Measurements from ENCODE around the gene KRTAP10-5.
"Not testable (repeated sequence)": the region's sequence is repeated elsewhere in the genome, so short reads cannot be mapped to it uniquely, and the experiment has no call there.

Gene KRTAP10-5, protein sequence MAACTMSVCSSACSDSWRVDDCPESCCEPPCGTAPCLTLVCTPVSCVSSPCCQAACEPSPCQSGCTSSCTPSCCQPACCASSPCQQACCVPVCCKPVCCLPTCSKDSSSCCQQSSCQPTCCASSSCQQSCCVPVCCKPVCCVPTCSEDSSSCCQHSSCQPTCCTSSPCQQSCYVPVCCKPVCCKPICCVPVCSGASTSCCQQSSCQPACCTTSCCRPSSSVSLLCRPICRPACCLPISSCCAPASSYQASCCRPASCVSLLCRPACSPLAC

DNA sequence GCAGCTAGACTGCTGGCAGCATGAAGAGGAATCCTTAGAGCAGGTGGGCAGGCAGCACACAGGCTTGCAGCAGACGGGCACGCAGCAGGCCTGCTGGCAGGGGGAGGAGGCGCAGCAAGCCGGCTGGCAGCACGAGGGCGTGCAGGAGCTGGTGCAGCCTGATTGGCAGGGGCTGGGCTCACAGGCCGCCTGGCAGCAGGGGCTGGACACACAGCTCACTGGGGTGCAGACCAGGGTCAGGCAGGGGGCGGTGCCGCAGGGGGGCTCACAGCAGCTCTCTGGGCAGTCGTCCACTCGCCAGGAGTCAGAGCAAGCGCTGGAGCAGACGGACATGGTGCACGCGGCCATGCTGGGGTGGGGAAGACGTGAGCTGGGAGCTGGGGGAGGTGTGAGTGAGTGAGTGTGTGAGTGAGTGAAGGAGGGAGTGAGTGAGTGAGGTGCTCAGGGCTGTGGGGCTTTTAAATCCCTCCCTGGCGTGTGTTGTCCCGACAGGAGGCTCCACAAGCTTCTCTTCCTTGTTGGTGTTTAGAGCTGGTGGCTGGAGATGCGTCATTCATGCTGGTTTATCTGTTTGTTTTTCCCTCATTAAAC lies at the start of gene KRTAP10-5:
TSS of gene KRTAP10-5 (minus strand) at position 374 of the 591 bp plus-strand sequence. CDS start at position 348, 26 bp downstream.
- DNase-seq (ENCODE audit: low read depth), result not testable (repeated sequence)

DNA sequence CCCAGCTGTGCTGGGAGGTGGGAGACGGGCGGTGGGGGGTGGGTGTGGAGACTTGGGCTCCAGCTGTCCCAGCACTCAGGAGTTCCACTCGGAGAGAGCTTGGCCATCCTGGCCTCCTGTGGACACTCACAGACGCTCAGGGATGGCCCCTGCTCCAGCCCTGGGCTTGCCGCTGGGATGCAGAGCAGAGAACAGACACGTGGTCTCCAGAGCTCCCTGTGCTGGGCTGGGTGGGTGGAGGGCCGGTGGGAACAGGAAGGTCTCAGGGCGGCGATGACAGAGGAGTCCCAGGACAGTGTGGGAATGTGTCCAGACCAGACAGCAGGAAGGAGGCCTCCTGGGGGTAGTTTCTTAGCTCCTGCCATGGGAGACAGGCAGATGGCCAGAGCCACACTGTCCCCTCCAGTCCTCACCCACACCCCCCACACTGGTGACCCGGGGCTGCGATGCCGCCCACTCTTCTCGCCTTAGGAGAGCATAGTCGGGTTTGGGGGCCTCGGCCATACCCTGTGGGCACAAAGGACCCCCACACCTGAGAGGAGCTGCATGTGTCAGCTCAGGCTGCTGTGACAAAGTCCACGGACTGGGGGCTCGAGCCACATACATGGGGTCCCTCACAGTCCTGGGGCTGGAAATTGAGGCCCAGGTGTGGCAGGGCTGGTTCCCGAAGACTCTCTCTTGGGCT lies 48.4 kb upstream of the KRTAP10-5 start:
- no peak for DNase-seq (ENCODE audit: low read depth)

DNA sequence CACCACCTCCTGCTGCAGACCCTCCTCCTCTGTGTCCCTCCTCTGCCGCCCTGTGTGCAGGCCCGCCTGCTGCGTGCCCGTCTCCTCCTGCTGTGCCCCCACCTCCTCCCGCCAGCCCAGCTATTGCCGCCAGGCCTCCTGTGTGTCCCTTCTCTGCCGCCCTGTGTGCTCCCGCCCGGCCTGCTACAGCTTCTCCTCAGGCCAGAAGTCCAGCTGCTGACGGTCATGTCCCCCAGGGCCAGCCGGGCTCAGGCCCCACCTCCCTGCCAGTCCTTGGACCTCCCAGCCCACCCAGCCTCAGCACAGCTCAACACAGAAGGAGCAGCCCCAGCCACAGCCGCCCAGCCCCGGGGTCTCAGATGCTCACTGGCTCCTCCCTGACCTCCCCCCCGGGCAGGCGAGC lies 47.4 kb upstream of the KRTAP10-5 start:
- DNase-seq (ENCODE audit: low read depth), result not testable (repeated sequence)

DNA sequence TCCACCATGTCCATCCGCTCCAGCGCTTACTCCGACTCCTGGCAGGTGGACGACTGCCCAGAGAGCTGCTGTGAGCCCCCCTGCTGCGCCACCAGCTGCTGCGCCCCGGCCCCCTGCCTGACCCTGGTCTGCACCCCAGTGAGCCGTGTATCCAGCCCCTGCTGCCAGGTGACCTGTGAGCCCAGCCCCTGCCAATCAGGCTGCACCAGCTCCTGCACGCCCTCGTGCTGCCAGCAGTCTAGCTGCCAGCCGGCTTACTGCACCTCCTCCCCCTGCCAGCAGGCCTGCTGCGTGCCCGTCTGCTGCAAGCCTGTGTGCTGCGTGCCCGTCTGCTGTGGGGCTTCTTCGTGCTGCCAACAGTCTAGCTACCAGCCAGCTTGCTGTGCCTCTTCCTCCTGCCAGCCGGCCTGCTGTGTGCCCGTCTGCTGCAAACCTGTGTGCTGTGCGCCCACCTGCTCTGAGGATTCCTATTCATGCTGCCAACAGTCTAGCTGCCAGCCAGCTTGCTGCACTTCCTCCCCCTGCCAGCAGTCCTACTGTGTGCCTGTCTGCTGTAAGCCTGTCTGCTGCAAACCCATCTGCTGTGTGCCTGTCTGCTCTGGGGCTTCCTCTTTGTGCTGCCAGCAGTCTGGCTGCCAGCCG lies 46.9 kb upstream of the KRTAP10-5 start:
- not testable (repeated sequence) for DNase-seq (ENCODE audit: low read depth)

DNA sequence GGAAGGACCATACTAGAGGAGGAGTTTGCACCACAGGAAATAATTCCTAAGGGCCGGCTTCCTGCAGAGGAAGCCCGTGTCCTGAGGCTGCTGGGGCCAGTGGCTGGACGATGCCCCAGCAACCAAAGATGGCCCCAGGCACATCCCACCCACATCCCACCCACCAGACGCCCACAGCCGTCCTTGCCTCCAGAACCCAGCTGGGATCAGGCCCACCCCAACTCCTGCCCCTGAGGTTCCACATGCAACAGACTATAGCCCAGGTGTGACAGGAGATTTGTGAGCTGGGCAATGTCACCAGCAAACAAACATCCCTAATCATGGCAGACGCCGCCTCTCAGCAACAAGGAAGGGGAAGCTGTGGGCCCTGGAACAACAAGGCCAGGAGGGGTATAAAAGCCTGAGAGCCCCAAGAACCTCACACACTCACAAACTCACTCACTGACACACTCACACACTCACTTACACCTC lies 46.3 kb upstream of the KRTAP10-5 start, which contains the start of gene KRTAP10-9:
TSS of gene KRTAP10-9 (plus strand) at position 421 of the 471 bp plus-strand sequence. CDS start 79 bp downstream, outside the sequence.
- DNase-seq (ENCODE audit: low read depth), result no peak

DNA sequence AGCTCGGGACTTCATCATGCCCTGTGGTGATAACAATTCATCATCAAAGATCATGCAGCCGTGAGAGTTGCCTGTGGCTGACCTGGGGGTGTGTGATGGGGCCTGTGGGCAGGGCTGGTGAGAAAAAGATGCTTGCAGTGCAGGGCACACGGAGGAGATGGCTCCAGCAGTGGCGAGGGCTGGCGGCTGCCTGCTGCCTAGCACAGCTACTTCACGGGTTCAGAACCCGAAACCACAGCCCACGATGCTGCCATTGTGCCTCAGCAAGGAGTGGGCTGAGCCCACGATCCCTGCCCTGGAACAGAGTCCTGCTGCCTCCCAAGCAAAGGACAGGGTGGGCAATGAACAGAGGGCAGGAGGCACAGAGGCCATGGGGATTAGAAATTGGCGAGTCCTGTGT lies 45.9 kb upstream of the KRTAP10-5 start:
- DNase-seq (ENCODE audit: low read depth), result no peak

DNA sequence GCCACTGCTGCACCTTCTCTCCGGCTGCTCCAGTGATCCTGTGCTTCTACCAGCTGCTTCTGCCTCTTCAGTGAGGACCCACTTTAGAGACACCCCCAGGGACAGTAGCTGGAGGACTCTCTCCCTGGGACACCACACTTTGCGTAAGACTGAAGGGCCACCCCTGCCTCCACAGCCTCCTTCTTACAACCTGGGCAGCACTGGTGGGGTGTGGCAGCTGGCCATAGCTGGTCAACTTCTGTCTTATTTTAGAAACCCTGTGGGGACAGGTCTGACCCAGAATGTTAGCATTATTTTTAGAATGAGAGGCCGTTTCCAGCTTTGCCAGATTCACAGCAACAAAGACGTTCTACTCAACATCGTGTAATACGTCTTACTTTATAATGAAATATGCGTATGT lies 45.4 kb upstream of the KRTAP10-5 start:
- no peak for DNase-seq (ENCODE audit: low read depth)

DNA sequence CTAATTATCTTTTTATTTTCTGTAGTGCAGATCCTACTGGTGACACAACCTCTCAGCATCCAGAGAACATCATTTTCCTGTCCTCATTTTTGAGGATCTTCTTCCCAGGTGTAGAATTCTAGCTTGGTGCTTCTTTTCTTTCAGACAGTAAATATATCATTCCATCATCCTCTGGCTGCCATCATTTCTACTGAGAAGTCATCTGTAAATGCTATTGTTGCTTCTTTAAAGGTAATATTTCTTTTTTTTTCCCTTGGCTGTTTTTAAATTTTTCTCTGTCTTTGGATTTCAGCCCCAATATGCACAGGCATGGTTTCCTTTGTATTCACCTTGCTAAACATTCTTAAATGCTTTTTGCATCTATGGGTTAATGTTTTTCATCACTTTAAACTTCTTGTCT lies 43.2 kb upstream of the KRTAP10-5 start:
- DNase-seq (ENCODE audit: low read depth), result no peak

DNA sequence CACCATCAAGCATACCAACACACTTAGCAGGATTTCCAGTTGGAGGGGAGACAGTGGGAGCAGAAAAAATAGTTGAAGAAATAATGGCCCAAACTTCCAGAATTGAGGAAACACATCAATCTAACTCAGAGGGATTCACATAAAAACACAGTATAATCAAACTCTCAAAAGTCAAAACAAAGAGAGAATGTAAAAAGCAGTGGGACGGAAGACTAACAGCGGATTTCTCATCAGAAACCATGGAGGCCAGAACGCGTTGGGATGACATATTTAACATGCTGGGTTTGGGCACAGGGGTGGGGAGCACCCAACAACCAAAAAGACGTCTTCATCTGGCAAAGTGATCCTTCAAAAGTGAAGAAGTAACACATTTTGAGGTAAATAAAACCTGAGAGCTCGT lies 39.5 kb upstream of the KRTAP10-5 start:
- no peak for DNase-seq (ENCODE audit: low read depth)

DNA sequence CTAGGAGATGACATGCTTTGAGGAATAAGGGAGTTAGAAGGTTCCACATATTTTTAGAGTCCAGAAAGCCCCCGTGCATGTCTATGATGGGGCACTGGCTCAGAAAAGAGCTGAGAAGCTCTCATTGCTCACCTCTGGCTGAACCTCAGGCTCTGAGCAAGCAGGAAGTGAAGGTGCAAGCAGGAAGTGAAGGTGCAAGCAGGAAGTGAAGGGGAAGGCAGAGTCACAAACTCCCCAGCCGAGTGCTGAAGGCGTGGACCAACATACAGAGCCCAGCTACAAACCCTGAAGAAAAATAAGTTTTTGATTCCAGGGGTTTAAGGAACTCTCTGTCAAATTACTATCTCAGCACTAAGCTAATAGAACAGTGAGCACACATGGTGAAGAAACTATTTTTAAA lies 38.5 kb upstream of the KRTAP10-5 start:
- DNase-seq (ENCODE audit: low read depth), result no peak

DNA sequence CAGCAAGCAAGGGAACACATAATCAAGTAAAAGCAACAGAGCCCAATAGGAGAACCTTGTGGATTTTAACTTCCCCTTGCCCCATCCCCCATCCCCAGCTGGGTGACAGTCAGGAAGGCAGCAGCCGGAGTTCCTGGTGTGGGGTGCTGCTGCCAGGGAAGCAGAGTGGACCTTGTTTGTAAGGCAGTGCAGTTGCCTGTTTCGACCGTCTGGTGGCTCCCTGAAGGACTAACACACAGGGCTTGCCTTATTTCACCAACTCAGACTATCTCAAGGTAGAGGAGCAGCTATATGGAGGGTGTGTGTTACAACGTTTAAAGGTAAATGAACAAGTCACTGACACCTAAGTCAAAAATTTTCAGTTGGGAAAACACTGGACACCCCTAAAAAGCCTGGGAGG lies 38.1 kb upstream of the KRTAP10-5 start:
- no peak for DNase-seq (ENCODE audit: low read depth)

DNA sequence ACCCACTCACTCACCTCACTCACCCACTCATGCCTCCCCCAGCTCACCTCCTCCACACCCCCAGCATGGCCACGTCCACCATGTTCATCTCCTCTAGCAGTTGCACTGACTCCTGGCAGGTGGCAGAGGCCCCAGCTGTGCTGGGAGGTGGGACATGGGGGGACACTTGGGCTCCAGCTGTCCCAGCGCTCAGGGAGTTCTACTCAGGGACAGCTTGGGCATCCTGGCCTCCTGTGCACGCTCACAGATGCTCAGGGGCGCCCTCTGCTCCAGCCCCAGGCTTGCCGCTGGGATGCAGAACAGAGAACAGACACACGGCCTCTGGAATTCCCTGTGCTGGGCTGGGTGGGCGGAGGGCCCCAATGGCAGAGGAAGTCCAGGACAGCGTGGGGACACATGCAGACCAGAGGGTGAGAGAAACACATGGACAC lies 36.7 kb upstream of the KRTAP10-5 start:
- DNase-seq (ENCODE audit: low read depth), result no peak

DNA sequence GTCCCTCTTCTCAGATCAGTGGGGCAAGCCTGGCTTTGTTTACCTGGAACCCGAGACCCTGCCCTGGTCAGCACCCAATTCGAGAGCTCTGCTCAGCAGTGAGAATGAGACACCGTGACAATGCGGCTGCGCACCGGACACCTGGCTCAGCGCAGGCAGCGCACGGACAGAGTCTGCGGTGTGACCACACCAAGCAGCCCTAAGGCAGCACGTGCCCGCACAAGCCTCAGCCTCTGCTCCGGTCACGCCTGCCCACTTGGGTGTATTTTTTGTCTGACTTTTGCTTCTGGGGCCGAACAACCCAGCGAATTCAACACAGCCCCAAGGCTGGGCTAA lies 36.2 kb upstream of the KRTAP10-5 start:
- DNase-seq (ENCODE audit: low read depth), result no peak

DNA sequence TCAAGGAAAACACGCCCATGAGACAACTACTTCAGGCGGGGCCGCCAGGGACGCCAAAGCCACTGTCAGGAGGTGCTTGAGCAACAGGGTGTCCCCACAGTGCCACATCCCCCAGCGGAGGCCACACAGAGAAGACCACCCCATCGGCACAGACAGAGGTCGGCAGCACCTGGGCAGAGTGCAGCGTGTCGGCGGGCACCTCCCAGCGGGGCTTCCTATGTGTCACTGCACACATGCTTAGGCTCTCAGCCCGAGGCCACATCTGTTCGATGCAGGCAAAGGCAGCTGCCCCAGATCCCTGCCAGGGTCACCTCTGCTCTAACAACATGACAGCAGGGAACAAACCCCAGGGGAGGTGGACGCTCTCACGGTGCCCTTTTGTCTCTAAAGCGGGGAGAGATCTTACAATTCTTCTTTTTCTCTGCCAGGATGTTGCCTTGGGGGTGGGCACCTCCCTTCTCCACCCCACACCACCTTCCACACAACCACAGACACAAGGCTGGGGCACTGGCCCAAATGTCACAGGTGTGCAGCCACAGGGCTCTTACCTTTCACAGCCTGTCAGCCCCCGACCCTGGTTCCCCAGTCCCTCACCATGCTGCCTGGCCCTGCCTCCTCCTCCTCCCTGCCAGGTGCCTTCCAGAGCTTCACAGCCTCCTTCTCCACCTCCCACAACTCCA lies 35.6 kb upstream of the KRTAP10-5 start:
- no peak for DNase-seq (ENCODE audit: low read depth)

DNA sequence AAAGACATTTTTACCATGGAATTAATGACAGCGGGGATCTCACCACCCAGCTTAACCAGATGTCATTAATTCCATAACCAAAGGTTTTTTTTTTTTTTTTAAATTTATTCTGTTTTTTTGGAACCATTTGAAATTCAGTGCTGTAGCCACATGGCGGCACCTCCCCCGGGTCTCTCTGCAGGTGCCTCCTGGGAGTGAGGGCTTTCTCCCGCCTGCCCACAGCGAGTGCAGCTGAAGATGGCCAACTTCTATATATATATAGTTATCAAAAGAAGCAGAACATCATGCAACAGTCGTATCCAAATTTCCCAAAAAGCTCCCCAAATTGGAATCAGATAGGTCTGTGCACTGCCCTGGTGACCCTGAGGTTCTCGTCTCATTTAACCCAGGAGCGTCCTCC lies 35.1 kb upstream of the KRTAP10-5 start:
- DNase-seq (ENCODE audit: low read depth), result no peak

DNA sequence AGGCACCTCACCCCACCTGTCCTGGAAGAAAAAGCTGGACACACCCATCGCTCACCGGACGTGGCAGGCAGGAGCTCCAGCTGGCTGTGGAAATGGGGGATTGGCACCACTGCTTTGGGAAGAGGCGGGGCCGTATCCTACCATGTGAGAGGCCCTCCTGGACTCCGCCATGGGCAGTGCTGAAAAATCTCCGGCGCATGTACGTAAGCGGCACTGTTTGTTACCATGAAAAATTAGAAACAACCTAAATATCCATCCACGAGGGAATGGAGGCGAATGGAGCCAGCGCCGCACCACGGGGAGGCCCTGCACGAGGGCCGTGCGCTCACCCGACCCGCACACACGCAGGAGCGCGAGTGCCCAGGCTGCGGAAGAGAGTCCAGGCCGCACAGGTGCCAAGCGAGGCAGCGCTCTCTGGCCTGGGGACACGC lies 34.6 kb upstream of the KRTAP10-5 start:
- DNase-seq (ENCODE audit: low read depth), result no peak

DNA sequence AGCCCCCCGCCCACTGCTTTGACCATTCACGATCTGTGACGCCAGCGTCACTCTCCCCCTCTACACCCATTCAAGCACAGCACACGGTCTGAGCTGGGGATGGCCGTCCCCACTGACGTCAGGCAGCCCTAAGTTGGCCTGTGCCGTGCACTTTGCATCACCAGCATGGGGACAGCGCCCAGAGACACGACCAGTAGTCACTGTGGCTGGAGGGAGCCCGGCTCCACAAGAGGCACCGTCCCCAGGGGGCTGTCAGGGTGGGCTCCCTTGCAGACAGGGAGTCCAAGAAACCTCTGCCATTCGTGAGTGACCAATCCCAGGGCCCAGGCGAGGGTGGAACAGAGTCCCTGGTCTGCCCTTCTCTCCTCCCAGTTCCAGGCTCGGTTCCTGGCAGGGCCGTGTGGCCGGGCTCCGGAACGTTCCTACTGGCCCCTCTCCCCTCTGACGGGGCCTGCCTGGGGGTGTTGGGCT lies 33.8 kb upstream of the KRTAP10-5 start:
- DNase-seq (ENCODE audit: low read depth), result no peak

DNA sequence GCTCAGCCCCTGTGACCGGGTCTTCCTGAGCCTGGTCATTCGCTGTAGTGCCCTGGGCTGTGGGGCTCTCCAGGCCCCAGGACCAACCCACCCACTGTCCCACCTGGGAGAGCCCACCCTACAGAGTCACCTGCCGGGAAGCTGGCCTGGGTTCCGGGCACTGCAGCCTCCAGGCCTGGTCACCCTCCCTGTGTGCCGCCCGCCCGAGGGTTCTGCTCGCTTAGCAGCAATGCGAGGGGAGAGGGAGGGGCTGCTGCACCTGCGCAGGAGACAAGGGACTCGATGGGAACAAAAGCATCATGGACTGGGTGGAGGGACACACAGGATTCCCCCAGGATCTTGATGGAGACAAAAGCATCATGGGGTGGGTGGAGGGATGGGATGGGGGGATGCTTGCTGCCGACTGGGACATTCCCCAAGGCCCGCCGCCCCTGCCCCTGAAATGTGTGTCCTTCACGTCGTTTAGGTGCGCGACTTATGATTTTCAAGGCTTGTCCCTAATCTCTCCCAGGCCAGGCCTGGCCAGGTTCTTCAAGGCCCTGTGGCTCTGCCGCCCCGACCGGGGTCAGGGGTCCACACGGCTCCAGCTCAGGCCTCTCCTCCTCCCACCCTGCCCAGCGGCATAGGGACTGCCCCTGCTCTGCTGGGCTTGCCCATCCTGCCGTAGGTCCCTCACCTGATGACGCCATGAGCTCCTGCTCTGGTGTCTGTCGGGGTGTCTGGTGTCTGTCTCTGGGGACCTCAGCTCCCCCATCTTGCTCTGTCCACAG lies 33.2 kb upstream of the KRTAP10-5 start:
- no peak for DNase-seq (ENCODE audit: low read depth)

DNA sequence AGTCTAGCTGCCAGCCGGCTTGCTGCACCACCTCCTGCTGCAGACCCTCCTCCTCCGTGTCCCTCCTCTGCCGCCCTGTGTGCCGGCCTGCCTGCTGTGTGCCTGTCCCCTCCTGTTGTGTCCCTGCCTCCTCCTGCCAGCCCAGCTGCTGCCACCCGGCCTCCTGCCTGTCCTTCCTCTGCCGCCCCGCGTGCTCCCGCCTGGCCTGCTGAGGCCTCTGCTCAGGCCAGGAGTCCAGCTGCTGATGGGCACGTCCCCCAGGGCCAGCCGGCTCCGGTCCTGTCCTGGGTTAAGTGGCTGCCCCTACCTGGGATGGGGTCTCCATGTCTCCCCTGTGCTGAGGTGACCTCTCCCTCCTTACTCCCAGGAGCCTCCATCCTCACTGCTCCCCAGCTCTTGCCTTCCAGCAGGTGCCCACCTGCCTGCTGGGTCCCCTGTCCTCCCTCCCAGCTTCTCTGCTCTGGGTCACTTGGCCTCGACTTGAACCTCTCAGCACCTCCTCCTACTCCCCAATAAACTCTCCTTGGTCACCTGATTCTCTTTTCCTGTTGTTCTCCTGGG lies 32.3 kb upstream of the KRTAP10-5 start:
- DNase-seq (ENCODE audit: low read depth), result no peak

DNA sequence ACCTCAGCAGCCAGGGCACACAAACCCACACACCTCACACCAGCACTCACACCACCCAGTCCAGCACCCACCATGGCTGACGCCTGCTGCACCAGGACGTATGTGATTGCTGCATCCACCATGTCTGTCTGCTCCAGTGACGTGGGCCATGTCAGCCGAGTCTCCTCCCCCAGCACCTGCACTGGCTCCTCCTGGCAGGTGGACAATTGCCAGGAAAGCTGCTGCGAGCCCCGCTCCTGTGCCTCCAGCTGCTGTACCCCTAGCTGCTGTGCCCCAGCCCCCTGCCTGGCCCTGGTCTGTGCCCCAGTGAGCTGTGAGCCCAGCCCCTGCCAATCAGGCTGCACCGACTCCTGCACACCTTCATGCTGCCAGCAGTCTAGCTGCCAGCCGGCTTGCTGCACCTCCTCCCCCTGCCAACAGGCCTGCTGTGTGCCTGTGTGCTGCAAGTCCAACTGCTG lies 31.7 kb upstream of the KRTAP10-5 start, which contains the start of gene KRTAP10-8:
TSS of gene KRTAP10-8 (plus strand) at position 51 of the 458 bp plus-strand sequence. CDS start at position 73, 22 bp downstream.
- DNase-seq (ENCODE audit: low read depth), result no peak

DNA sequence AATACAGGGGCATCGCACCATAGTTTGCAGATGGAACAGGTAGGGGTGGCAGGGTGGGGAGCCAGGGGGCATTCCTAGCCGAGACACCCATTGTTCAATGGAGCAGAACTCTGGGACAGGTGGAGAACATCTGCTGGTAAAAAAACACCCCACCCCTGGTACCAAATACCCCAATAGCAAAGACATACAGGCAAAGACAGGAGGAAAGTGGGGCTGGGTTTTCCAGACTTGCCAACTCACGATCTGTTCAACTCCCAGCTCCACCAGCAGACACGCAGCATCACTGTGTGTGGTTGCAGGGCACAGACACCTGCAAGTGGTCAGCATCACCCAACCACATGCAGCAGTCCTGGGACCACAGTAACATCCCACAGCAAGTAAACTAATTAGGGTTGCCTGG lies 31.1 kb upstream of the KRTAP10-5 start:
- no peak for DNase-seq (ENCODE audit: low read depth)

Measured in GM04503 (cell line).